ENCODE results near the gene CBFA2T3.

Gene CBFA2T3

DNA sequence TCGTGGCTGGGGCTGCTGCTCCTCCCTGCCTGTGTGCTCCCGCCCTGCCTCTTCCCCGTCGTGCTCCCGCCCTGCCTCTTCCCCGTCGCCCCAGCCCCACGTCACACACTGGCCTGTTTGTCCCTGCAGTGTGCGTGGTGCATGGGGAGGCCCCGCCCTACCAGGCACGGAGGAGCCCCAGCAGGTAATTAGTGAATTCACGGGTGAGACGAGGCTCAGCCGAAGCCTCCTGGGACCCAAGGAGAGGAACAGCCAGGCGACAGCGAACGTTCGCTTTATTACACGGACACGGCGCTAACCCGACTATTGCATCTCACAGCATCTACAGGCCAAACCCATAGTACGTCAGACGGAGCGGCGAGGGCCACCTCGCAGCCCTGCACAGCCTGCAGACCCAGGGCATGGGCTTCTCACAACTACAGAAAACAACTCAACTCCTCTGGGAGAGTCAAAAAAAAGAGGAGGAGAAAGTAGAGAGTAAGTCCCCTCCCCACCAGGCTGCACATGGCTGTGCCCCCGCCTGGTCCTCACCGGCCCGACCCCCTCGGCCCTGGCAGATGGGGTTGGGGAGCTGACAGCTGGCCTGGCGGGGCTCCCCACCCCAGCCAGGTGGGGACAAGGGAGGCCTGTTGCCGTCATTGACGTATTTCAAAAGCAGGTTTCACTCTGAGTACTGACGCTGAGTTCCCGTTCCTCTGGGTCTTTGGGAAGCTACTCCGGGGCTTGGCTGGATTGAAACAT is 106.2 kb downstream of the CBFA2T3 start:
- DNase-seq, result no peak

DNA sequence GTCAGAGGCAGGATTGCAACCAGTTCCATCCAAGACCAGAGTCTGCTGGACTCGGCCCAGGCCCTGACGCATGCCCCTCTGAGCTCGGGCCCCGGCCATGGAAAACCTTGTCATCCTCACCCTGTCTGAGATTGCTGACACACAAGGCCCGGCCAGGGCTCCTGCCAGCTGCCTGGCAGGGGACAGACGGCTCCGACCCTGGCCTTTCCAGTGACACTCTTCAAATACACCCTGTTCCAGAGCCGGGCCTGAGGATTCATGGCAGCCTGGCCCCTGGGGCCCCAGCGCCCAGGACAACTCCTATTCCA is 107.4 kb downstream of the CBFA2T3 start:
- DNase-seq, result no peak

DNA sequence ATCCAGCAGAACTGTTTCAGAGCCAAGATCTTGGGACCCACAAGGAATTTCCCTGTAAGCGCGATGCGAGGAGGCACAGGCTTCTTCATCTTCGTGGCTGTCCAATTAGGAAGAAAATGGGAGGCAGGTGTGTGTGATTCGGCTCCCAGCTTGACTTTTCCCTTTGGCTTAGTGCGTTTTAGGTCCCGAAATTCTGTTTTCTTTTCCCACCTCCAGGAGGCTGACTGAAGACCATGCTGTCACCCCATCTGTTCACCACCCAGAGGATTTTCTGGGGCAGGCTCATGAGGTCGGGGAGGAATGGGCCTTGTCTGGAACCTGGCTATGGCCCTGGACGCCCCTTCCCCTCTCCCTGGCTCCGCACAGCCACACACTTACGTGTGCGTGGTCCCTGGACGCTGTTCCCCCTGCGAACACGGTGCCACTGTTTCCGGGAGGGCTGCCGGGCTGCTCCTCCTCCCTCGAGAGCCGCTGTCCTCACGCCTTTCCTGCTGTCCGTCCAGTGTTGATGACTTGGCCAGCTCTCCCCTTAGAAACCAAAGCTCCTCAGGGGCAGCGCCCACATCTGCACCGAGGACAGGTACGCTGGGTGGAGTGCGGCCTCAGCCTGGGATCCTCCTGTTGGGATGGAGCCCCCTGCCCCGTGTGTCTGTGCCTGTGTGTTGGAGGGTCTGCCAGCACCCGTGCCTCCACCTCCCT is 107.9 kb downstream of the CBFA2T3 start:
- DNase-seq, result no peak

DNA sequence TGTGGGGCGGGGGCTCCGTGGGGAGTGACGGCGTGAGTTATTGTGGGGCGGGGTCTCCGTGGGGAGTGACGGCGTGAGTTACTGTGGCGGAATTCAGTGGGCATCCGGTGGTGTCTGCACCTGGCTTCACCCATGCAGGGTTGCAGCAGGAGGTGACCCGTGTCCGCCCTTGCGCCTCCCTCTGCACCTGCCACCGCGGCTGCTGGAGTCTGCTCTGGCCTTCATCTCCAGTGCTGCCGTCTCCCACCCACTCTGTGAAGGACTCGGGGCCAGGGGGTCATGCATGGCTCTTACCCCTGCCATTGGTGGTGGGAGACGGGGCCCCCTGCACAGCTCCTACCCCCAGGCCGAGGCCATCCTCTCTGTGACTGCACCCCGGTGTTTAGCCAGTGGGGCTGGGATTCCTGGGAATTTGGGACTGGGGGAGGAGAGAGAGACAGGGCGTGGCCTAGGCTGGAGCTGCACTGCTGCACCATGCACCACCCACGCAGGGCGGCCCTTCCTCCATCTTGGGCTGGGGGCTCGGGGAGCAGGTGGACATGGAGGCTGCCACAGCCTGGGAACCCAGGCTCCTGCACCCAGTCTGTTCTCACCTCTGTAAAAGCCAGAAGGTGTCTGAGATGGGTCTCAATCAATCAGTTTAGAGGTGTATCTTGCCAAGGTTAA is 109.3 kb downstream of the CBFA2T3 start:
- no peak for DNase-seq

DNA sequence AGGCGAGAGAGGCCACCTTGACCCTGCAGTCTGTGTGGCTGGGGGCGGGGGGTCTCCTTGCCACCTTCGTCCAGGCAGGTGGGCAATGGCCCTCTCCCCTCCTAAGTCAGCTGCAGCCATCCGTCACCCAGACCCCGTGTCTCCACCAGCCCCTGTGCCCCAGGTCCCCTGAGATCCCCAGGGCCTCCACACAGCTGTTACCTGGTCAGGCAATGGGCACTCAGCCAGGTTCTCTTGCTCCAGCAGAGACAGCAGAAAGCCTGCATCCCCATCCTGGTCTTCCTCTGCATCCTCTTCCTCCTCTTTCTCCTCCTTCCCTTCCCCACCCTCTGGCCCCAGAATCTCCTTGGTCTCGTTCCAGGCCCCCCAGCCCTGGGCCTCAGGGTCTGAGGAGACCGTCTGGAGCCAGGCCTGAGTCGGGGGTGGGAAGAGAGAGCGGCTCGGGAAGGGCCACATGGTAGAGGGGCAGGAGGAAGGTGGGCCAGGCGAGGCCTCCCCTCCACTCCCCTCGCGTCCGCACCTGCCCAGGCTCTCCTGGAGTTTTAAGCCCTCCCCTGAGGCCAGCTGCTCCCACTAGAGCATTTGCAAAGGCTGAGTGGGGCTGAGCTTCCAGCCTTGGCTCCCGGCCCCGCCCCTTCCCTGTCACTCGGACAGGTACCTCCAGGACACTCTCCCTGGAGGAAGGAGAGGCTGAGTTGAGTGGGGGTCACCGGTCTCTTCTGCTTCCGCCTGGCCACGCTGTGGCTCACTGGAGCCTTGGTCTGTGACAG is 110.7 kb downstream of the CBFA2T3 start, which contains the start of gene PABPN1L:
PABPN1L (minus strand) TSS at position 510 of the 770 bp plus-strand sequence; CDS start at position 456, 54 bp downstream.
- no peak for DNase-seq

DNA sequence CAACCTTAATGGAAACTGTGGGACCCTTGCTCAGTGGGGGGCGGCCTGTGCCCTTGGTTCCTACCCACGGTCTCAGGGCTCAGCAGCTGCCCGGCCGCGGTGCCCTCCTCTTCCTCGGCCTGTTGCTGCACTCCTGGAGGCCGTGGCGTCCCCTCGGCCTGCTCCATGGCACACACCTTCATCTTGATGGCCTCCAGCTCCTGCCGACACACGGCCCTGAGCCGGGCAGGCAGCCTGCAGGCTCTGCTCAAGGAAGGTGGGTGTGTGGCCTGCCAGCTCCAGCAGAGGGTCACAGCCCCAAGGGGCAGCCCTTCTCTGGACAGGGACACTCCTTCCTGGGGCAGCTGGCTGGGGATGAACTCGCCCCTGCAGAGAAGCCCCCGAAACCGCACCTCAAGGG is 111.3 kb downstream of the CBFA2T3 start:
- no peak for DNase-seq

DNA sequence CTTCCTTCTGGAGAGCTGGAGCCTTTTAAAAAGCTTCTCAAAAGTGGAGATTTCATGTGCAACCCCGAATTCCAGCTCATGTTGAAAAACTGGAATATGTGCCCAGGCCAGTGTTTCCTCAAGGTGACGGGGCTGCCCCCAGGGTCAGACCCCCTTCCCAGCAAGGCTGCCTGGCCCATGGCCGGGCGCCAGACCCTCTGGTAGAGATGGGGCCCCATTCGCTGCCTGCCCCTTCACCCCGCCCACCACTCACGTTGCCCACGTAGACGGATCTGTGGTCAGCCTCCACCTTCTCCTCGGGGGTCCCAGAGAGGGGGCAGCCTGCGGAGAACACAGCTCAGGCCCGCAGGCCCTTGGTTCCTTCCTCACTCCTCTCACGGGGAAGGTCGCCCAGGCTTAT is 111.7 kb downstream of the CBFA2T3 start:
- no peak for DNase-seq

DNA sequence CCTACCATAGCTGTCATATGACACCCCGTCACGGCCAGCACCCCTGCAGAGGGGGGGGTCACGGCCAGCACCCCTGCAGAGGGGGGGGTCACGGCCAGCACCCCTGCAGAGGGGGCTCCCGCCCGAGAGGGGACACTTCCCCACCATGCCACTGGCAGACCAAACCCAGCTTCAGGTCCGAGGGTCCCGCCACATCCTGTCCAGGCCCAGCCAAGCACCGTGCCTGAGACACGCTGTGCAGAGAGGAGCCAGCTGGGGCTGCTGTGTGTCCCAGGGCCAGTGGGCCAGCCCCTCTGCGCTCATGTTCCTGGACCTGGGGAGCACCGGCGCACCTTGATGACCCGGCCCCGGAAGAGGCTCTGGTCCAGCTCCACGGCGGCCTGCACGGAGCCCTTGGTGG is 112.5 kb downstream of the CBFA2T3 start:
- no peak for DNase-seq

DNA sequence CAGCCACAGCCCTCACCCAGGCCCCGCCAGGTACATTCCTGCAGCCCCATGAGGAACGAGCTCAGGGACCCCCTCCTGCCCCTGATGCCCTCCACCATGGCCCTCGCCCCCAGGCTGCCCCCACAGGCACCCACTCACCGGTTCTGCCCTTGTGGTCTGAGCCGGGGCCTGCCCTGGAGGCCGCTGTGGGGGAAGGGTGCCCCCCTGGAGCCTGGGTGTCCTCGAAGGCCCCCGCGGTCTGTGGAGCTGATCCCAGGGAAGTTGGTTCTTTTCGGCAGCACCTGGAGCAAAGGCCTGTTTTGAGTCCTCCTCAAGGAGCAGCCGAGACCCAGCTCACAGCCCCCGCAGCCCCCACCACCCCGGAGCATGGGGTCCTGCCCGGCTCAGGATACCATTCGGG is 112.9 kb downstream of the CBFA2T3 start:
- no peak for DNase-seq

DNA sequence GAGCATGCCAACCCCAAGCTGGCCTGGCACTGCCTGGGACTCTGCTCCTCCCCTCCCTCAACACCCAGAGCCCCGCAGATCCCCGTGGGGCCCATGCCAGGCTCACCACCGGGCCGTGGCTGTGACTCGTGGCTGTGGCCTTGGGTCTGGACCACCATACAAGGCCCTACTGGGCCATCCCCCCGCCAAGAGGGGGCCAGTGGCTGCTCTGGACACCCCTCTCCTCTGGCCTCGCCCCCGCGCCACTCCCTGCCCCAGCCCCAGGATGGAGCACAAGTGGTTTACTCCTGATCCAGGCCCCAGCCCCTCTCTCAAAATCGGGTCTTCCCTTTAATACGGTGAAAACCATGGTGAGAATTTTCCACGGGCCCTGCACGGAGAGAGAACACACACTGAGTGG is 113.6 kb downstream of the CBFA2T3 start:
- no peak for DNase-seq

DNA sequence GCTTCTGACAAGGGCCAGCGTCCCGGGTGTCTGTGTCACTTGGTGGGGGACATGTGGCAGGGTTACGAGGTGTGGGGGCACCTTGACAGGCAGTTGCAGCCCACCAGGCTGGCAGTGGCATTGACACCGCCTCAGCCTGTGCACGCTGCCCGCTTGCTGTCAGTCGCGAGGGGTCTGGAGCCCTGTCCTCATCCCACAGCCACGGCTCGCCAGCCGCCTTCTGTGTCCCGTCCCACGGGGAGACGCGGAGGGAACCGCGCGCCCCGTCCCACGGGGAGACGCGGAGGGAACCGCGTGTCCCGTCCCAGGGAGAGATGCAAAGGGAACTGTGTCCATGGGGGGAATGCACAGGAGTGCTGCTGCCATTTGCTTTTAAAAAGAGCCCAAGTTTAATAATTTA is 114.0 kb downstream of the CBFA2T3 start:
- DNase-seq, result no peak

DNA sequence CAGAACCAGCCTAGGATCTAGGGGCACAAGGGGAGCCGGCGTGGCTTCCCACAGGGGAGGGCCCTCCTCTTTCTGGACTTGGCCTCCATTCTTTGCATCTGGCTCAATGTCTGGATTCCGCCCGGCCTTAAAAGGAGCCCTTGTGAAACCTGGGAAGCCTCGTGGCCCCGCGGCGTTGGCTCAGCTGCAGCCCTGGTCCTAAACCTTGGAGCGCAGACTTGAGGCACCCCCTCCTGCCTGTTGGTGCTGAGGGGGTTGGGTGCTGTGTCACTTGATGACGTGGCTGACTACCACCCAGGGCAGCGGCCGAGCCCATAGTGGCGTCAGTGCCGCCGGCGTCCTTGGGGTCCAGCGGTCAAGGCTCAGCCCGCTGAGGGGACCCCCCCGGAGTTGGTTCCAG is 115.6 kb downstream of the CBFA2T3 start:
- no peak for DNase-seq

DNA sequence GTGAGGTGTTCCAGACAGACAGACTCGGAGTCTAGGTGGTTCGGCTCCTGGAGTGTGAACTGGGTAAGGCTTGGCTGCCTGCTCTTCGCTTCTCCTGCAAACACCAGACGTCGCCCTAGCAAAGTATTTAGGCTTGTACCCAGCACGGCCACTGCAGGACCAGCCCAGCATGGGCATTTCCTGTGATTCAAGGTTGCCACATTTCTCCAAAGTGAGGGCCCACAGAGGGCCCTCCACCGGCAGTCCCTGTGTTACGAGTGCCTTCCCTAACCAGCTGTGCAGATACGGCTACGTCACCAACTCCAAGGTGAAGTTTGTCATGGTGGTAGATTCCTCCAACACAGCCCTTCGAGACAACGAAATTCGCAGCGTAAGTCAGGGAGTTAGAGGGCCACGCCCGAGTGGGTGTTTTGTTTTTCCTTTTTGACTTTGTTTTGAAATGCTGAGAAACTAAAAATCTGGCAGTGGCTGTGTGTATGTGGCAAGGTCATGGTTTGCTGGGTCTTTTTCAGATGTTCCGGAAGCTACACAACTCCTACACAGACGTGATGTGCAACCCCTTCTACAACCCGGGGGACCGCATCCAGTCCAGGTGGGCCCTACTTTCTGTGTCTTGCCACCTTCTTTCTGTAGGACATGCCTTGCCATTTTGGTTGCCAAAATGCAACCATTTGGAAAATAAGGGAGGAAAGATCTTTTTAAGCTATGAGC is 117.5 kb downstream of the CBFA2T3 start:
- no peak for DNase-seq

DNA sequence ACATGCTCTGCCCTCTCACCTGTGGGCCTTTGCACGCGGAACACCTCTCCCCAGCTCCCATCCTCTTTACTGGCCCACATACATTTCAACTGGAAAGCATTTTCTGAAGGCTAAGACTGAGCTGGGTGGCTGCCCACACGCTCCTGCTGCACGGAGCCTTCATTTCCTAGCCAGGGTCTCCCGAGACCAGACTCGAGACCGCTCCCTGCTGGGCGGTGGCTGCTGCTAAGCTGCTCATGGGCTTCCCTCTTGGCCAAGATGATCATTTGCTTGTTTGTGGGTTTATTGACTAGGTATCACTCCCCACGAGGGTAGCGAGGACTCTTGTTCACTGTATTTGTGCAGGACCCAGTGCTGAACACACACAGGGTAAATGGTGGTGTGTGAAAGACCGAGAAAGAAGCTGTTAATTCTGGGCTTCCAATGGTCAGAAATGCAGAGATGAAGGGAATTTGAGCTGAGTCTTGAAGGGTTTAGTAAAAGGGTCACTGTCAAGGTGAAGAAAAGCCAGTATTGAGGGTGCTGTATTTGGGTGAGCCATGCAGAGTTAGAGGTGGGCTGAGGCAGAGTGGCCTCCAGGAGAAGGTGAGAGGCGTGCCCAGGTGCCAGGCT is 119.2 kb downstream of the CBFA2T3 start:
- DNase-seq, result peak; percentile 58

DNA sequence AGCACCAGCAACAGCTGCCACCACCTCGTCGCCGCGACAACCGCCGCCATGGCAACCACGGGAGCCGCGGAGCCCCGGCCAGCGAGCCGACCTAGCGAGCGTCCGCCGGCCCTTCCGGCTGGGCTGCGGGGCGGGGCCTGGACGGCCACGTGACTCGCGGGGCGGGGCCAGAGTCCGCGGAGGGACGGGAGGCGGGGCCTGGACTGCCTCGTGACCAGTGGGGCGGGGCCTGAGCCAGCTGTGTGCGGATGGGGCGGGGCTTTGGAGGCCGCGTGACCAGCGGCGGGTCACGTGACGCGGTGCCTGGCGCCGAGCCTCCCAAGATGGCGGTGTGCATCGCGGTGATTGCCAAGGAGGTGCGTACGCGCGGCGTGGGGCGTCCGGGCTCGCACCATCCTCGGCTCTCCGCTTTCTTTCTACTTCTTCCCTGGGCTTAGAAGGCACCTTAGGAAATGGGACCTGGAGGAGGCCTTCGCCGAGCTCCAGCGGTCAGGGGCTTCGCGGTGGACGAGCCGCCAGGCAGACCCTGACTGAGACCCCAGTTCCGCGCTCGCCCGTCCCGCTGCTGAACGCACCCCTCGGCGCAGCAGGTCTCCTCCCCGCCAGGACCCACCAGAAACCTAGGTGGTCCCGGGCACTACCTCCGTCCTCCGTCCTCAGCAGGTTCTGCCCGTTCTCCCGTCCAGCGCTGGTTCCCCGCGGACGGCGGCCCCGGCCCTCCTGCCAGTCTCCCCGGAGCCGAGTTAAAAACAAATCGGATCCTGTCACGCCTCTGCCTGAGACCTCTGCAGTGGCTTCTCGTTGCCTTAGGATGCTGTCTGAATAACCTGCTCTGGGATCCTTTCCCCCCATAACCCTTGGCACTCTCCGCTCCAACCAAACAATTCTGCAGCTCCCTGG is 119.9 kb downstream of the CBFA2T3 start, which contains the start of the genes GALNS and TRAPPC2L:
GALNS (minus strand) TSS at position 120 of the 900 bp plus-strand sequence; CDS start at position 50, 70 bp downstream.
TRAPPC2L (plus strand) TSS at position 300 of the 900 bp plus-strand sequence; CDS start at position 324, 24 bp downstream.
- DNase-seq, result peak; percentile 98

DNA sequence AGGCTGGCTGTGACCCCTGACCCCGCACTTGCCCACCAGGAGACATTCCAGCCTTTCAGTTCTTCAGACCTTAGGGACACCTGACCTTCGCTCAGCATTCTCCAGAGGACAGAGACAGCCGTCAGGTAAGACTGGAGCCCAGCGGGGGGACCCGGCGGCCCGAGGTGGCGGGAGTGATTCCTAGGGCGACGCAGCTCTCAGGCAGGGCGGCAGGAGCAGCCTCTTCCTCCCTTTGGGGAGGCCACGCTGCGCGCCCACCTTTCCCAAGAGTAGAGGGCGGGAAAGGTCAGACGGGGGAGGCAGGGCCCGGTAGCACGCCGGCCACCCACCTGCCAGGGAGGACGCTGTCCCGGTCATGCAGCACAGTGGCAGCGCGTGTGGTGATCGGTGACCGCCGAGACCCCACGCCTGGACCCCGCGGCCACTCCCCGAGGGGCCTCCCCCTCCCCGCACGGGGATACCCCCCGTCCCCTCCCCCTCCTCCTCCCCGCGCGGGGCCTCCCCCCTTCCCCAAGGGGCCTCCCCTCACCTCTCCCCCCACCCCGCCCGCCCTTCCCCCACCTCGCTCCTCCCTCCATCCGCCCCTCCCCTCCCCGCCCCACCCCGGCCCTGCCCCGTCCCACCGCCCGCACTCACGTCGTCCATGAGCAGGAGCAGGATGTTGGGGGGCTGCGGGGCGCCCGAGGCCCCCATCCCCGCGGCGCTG is 120.7 kb downstream of the CBFA2T3 start:
- DNase-seq, result no peak

DNA sequence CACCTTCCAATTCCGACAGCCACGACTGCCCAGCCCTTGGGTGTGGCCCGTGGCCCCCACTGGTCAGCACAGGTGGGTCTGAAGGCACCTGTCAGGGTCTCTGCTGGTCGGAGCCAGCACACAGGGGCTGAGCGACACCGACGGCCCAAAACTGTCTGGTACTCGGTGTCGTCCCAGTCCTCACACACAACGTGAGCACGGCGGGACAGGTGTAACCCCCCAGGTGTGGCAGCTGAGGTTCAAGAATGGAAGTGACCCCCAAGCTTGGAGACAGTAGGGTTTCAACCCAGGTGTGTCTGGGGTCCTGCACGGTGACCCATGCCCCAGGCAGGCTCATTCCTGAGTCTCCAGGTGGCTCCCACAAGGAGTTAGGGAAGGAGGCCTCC is 121.3 kb downstream of the CBFA2T3 start:
- DNase-seq, result no peak

DNA sequence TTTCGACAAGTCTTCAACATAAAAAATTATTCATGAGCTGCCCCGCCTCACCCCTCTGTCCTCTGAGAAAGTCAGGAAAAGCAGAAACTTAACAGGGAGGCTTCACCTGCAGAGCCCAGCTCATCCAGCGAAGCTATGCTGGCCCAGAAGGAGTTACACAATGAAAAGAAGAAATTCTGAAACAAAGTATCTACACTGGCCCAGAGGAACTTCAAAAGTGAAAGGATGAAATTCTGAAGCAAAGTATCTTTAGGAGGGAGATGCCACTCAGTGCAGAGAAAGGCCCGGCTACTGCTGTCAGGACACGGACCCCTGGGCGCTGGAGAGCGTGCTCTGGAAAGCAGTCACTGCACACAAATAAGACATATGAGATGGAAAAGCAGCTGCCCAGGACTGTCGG is 121.8 kb downstream of the CBFA2T3 start:
- no peak for DNase-seq

DNA sequence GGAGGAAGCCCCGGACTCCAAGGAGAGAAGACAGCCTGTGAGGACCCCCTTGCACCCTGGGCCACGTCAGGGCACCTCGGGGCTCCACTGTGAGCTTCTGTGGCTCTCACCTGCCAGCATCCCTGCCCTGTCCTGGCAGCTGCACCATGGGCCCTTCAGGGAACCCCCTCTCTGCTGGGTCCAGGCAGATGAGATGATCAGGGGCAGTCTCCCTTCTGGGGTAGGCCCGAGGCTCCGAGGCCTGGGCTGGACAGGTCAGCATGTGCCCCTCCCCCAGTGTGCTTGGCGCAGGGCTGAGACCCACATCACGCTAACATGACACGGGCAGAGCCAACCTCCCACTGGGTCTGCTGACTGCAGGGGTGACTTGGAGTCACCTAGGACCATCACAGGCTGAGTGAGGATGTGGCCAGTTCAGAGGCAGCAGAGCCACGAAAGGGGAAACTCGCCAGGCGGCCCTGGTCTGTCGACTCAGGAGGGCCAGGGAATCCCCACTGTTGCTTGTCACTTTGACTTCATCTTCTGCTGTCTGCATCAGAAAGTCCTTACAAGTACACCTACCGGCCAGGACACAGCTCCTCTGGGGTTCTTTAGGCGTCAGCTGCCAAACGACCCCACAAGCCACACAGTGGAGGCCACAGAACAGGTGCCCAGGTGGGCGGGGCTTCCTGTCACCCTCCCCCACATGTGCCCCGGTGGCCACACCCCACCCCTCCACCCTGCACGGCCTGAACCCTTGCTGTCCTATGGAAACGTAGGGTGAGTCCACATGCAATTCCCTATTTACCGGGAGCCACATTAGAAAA is 122.5 kb downstream of the CBFA2T3 start:
- no peak for DNase-seq
